HUDEP-2 (cell line): ENCODE measurements around the gene ENOX1.

Source experiments
- DNase-seq, 76 experiments: peaks; one replicate each; lab custom pipeline; 2025; ENCODE audit not compliant: unreplicated experiment in 76 of 76; lab: John Stamatoyannopoulos, UW

Gene ENOX1

GRCh38 chr13:43786472-43786765 lies 353 bp downstream of the ENOX1 start:
- DNase-seq, result no peak

GRCh38 chr13:43785650-43786471 lies 911 bp downstream of the ENOX1 start:
- DNase-seq, result peak in 3 of 76 experiments; percentile 2 to 9 (median 6)

DNA sequence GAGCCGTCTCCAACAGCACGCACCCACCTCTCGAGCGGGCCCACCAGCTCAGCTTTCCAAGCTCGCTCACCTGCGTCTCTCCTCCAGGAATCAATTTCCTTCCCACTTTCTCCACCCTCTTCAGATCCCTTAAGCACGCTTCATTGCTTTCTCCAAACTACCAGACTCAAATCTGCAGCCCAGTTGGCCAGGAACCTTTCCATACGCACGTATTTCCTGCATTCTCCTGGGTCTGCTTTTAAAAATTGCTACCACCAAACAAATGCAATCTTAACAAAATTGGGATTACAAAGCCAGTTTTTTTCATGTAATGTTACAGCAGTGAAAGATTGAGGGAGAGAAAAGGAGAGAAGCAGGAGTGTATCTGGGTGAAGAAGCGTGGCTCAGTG lies 1.5 kb downstream of the ENOX1 start:
- no peak for DNase-seq

GRCh38 chr13:43784496-43784895 lies 2.3 kb downstream of the ENOX1 start:
- no peak for DNase-seq

DNA sequence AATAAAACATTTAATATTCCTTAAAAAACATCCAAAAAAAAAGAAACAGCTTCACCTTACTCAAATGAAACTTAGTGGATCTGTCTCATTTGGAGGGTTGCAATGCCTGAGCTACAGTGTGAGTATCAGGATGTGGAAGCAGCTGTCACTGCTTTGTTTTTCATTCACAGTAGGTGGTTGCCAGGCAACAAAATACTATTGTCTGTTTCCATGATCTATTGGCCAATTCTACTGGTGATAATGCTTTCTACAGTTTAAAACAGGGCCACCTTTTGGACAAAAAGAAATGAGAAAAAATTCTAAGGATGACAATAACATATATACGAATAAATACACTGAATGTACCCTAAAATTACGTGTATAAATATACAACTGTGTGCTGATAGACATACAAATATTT lies 3.0 kb downstream of the ENOX1 start:
- no peak for DNase-seq

DNA sequence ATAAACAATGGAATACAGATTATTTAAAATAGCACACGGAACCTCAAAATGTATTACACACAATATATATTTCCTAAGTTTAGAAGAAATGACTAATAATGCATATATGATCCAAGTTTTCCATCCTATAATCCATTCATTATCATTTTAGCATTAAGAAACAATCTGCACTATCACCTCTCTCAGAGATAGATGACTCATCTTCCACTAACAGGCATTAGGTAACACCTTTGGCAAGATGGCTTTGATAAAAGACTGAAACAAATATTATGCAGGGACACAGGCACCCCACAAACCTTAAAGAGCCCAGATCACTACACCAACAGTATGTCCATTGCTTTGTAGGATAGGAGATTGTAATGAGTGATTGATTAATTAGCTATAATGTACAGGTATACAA lies 4.1 kb downstream of the ENOX1 start:
- DNase-seq, result no peak

DNA sequence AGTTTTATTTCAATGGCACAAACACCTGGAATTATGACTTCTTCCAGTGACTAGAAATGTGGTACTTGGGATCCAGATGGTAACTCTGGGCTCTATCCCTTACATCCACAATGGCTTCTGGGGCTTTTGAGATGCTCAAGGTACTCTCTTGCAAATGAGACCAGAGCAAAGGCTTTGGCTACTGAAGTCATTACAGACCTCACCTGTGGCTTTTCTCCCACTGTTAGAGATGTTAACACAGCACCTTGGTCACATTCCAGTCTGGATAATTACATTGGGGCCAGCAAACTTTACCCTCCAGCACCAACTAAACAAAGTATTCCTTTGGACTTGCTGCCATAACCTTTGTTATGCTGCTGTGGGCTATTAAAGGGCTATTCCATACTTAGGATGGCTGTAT lies 6.1 kb downstream of the ENOX1 start:
- DNase-seq, result no peak

GRCh38 chr13:43776501-43777079 lies 10.2 kb downstream of the ENOX1 start:
- no peak for DNase-seq

DNA sequence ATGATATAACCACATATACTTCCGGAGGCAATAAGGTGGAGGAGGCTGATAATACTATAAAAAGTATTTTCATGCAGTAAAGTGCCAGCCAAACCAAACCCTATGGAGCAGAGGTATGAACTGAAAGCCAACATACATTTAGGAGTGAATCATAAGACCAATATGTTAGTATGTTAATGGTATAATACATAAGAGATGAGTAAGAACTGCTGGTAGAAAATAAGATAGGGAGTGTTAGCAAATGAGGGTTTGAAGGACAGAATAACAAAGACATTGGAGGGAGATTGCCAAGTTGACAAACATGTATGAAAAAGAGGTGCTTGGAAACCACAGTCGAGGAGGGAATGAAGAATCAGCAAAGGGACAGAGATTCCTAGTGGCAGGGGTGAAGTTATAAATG lies 10.8 kb downstream of the ENOX1 start:
- no peak for DNase-seq

DNA sequence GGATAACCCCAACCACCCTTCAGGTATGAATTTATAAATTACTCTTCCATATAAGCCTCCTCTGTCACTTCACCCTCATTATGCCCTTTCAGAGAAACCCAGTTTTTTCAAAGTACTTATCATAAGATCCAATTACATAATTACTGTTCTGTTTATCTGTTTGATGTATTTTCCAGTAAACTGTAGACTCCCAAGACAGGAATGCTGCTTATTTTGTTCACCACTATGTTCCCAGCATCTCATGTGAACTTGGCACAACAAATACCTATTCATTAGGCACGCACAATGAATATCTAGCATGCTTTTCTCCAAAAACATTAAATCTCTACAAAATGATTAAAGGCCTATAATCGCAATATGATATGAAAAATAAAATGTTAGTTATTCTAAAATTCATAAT lies 13.2 kb downstream of the ENOX1 start:
- no peak for DNase-seq

DNA sequence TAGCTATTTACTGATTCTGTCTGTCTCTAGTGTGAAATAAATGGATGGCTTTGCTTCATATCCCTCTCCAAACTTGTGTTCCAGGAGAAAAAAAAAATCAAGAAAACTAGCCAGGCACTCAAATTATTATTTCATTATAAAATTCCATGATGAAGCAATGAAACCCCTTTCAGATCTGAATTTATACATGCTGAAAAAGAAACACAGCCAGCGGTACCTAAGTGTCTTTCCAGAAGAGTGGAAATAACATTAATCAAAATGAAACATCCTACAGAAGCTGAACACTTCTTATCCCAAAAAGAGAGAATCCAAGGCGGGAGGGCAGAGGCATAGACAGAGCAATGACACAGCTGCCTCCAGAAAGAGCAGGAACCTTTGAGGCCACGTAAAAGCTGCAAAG lies 15.9 kb downstream of the ENOX1 start:
- DNase-seq, result no peak

GRCh38 chr13:43769529-43769928 lies 17.2 kb downstream of the ENOX1 start:
- no peak for DNase-seq

DNA sequence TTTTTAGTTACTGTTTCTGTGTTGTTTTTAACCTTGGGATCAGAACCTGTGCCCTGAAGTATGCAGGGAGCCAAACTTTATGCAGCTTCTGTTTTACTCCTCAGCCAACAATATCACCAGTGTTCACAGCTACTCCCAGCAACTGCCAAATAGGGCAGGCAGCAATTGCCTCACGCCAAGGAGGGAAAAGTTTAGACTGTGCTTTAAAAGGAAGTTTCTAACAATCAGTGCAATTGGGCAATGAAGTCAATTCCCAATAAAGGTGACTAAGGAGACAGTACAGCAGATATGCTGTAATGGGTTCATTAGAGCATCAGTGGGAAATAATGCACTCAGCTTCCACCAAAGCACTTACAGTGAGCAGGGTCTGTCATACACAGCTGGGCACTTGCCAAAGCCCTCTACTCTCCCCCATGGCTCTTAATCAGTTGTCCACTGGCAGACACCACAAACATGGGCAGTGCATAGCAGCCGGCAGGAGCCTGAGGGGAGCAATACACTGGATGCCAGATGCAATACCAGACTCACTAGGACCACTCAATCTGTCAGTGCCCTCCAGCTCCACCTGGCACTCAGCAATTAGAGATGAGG lies 19.3 kb downstream of the ENOX1 start:
- no peak for DNase-seq

DNA sequence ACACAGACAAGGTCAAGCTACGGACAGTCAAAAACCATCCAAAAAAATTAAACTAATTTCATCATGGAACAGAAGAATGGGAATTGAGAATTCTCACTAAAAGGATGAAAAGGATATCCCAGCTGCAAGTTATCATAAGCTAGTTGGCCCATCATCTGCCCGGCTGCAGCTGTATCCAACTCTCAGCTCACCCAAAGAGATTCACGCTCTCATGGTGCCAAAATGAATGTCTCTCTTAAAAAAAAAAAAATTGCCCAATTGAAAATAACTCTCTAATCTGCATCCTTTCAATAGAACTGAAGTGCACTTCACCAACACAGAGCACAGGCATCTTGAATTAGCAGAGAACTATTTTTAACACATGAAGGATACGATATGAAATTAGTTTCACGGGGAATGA lies 20.0 kb downstream of the ENOX1 start:
- no peak for DNase-seq

DNA sequence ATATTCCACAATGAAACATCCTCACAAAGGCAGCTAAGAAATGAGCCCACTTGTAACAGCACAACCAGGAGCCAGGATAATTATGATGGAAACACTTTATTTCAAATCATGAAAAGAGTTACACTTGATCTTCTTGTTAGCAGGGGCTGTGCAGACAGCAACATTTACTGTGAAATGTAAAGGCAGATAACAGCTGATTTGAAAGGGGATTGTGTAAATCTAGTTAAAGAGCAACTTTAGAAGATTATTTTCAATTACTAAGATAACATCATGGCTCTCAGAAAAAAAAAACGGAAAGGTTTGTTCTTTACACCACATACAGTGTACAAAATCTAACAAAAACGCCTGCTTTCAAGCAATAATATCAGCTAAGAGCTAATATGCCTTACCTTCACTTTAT lies 22.4 kb downstream of the ENOX1 start:
- DNase-seq, result no peak

DNA sequence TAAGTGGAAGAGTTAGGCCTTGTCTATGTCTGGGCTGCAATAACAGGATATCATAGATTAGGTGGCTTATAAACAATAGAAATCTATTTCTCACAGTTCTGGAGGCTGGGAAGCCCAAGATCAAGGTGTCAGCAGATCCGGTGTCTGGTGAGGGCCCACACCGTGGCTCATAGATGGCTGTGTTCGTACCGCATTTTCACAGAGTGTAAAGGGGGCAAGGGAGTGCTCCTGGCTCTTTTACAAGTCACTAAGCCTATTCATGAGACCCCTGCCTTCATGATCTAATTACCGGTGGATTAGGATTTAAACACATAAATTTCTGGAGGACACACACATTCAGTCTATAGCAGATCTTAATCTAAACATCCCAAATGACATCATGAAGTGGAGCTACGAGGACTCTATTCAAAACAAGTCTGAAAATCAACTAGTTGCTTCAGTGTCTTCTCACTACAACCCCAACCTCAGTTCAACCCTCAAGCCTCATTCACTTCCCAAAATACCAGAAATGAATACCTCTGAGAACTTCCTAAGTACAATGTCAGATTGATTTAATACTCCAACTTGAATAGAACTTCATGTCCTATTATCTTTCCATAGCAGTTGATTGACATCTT lies 23.5 kb downstream of the ENOX1 start:
- no peak for DNase-seq

GRCh38 chr13:43761616-43762315 lies 25.0 kb downstream of the ENOX1 start:
- no peak for DNase-seq

DNA sequence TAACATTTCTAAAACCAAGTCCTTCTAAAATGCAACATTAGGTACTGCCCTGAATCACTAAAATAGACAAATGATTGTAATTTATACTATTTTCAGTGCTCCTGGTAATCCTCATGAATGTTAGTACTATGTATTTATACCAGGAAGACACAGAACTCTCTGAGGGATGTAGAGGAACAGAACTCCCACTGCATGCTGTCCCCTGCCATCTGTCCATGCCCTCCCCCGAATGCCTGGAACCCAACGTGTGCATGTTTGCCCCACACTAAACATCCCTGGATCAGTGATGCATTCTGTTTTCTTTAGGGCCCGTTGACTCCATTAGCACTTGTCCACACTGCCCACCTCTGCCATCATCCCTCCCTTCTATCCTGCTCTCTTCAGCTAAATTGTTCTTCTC lies 26.5 kb downstream of the ENOX1 start:
- no peak for DNase-seq

- no peak for DNase-seq
Measured at GRCh38 chr13:43758834-43759233, 27.9 kb downstream of the ENOX1 start.

- no peak for DNase-seq
Measured at GRCh38 chr13:43757266-43757665, 29.5 kb downstream of the ENOX1 start.

DNA sequence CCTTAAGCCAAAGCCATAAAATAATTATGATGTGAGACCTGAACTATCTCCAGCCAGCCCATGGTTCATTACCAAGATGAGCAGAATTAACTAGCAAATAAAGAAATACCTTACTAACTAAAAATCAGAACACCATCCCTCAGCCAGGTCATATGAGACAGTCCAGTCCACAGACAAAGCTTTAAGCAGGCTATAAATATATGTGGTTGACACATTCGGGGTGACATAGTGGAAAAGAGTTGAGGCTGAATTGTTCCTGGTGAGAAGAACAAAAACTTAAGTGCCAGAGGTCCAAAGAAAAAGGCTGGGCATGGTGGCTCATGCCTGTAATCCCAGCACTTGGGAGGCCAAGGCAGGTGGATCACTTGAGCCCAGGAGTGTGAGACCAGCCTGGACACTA lies 30.9 kb downstream of the ENOX1 start:
- DNase-seq, result no peak
